ENCODE measurements around the gene FBXO24.
"Not testable (repeated sequence)": the region's sequence is repeated elsewhere in the genome, so short reads cannot be mapped to it uniquely, and the experiment has no call there.

FBXO24 gene, protein sequence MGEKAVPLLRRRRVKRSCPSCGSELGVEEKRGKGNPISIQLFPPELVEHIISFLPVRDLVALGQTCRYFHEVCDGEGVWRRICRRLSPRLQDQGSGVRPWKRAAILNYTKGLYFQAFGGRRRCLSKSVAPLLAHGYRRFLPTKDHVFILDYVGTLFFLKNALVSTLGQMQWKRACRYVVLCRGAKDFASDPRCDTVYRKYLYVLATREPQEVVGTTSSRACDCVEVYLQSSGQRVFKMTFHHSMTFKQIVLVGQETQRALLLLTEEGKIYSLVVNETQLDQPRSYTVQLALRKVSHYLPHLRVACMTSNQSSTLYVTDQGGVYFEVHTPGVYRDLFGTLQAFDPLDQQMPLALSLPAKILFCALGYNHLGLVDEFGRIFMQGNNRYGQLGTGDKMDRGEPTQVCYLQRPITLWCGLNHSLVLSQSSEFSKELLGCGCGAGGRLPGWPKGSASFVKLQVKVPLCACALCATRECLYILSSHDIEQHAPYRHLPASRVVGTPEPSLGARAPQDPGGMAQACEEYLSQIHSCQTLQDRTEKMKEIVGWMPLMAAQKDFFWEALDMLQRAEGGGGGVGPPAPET

GRCh38 chr7:100586266-100587025 is at the start of gene FBXO24:
TSS of gene FBXO24 (plus strand) at chr7:100586328. CDS start at chr7:100586626, 298 bp downstream.
- in situ Hi-C loops (cut with MboI; ENCODE audit: low sequenced_read_pairs) = no loop called here

- in situ Hi-C loops (cut with MboI; ENCODE audit: low sequenced_read_pairs) = not testable (repeated sequence)
Measured at GRCh38 chr7:100536695-100537094, 49.4 kb upstream of the FBXO24 start.

DNA sequence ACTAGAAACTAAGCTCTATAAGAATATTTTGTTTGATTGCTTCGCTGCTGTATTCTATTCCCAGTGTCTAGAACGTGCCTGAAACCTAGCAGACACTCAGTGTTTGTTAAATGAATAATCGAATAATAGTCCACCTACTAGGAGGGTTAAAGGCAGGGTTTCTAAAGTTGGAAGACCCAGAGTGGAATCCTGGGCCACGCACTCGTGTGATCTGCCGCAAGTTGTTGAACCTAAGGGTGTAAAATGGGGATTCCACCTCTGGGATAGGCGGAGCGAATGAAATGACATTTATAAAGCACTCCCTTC is 47.8 kb upstream of the FBXO24 start:
- in situ Hi-C loops (cut with MboI; ENCODE audit: low sequenced_read_pairs) = no loop called here

- in situ Hi-C loops (cut with MboI; ENCODE audit: low sequenced_read_pairs) = no loop called here
Measured at GRCh38 chr7:100538654-100539435, 47.3 kb upstream of the FBXO24 start, which contains the start of gene AGFG2. TSS of gene AGFG2 (plus strand) at chr7:100539203. CDS start at chr7:100539347, 144 bp downstream.

DNA sequence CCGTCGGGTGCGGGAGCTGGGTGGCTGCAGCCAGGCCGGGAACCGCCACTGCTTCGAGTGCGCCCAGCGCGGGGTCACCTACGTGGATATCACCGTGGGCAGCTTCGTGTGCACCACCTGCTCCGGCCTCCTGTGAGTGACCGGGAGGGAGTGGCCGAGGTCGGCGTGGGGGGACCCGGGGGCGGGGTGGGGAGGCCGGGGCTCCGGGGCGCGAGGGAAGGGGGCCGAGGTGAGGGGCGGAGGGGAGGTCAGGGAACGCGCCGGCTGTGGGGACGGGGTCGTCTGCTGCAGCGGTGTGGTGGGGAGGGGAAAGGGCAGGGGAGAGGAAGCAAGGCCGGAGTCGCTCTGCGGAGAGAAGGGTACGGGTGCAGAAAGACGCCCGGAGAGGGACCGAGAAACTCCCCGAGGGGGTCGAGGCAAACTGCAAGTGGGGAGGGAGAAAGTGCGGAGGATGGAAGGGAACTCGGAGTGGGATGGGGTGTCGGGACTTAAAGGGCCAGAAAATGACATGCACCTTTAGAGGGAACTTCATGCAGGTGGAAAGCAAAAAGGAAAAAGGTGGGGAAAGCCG is 46.6 kb upstream of the FBXO24 start:
- in situ Hi-C loops (cut with MboI; ENCODE audit: low sequenced_read_pairs) = no loop called here

DNA sequence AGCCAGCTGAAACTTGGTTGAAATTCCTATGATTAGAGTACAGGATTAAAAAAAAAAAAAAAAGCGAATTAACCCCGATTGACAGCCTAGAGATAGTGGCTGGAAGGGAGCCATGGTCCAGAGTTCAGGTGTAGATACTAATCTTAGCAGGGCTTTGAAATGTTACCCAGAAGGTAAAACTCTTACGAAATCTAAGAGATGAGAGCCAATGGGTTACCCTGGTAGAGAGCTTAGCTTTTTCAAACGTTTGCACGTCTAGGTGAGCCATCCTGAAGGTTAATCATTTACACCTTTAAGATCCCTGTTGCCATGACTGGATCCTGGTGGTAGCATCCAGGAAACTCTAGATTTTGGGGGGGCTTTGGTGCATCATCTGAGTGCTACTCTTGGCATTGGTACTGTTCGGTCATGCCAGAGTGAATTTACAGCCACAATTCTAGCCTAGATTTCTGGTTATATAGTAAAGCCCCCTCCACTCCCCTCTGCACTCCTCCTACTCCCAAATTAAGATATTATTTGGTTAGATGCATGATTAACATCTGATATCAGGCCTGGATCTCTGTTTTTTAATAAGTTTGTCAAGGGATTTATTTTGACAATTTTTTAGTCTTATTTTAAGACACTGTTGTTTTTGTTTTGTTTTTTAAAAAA is 45.9 kb upstream of the FBXO24 start:
- in situ Hi-C loops (cut with MboI; ENCODE audit: low sequenced_read_pairs) = no loop called here

DNA sequence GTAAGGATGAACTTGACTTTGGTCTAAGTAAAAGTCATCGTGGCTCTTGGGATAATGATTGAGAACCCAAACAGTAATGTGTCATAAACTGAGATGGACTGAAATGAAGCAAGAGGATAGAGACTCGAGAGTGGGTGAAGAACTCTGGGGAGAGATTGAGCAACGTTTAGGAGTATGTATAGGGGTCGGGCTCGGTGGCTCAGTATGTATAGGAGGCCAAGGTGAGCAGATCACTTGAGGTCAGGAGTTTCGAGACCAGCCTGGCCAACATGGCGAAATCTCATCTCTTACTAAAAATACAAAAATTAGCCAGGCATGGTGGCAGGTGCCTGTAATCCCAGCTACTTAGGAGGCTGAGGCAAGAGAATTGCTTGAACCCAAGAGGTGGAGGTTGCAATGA is 44.8 kb upstream of the FBXO24 start:
- in situ Hi-C loops (cut with MboI; ENCODE audit: low sequenced_read_pairs) = not testable (repeated sequence)

DNA sequence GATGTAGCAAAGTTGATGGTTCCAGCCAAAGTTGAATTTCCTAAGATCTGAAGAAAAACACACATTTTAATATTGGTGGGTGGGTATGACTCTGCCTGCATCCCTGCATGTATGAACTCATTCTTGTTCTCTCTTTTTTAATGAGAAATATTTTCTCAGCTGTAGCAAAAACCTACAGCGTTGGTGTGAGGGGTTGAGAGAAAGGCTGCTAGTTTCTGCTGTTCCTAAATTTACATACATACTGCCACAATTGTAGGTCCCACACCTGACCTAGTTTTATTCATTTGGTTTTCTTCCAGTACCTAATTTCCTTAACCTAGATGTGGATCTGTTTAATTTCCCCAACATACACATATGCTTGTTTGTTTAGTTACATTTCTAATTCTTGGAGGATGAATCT is 42.5 kb upstream of the FBXO24 start:
- in situ Hi-C loops (cut with MboI; ENCODE audit: low sequenced_read_pairs) = no loop called here

- in situ Hi-C loops (cut with MboI; ENCODE audit: low sequenced_read_pairs) = no loop called here
Measured at GRCh38 chr7:100544386-100544785, 41.7 kb upstream of the FBXO24 start.

DNA sequence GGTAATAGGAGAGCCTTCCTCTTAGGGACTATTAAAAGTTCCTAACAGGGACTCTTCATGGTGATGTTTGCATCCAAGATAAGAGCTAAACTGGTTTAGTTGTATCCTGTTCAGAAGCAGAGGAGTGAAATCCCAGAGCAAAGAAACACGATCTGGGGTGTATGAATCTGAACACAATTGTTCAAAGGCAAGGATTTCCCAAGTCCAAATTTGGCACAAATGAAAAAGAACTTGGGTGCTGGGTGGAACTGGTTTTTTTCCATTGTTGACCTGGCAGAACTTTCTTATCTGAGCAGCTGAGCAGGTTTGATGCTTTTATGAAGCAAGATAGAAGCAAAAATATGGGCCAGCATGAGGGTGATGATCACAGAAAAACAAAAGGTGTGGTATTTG is 41.2 kb upstream of the FBXO24 start:
- in situ Hi-C loops (cut with MboI; ENCODE audit: low sequenced_read_pairs) = no loop called here

DNA sequence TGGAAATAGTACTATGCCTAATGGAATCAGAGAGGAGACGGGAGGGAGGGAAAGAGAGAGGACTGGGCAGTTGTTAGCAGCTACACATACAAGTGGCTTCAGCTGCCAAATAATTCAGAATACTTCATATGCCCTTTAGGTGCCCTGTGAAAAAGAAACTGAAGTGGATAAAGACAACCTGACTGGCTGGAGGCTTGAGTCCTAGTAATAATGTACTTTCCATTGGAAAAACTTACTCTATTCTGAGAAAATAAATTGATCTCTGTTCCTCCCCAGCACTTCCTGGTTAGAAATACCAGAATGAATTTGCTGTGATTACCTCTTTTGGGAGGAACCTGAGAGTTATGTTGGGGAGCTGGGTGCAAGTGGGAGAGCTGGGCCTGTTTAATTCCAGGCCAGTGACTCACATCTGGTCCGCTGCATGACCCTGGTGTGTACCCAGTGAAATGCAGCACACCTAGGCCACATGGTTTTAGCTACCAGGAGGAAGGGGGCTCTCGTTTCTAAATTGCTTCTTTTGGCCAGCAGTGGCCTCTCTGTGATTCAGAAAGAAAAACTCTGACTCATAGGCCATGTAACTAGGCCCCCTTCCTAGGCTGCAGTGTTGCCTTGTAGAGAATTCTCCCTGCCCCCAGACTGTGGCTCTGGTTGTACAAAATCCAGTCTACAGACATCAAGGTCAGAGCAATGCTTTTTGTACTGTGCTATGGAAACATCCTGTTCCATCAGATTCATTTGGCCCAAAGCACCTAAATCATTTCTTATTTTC is 40.6 kb upstream of the FBXO24 start:
- in situ Hi-C loops (cut with MboI; ENCODE audit: low sequenced_read_pairs) = no loop called here

- in situ Hi-C loops (cut with MboI; ENCODE audit: low sequenced_read_pairs) = no loop called here
Measured at GRCh38 chr7:100546129-100546925, 39.8 kb upstream of the FBXO24 start.

DNA sequence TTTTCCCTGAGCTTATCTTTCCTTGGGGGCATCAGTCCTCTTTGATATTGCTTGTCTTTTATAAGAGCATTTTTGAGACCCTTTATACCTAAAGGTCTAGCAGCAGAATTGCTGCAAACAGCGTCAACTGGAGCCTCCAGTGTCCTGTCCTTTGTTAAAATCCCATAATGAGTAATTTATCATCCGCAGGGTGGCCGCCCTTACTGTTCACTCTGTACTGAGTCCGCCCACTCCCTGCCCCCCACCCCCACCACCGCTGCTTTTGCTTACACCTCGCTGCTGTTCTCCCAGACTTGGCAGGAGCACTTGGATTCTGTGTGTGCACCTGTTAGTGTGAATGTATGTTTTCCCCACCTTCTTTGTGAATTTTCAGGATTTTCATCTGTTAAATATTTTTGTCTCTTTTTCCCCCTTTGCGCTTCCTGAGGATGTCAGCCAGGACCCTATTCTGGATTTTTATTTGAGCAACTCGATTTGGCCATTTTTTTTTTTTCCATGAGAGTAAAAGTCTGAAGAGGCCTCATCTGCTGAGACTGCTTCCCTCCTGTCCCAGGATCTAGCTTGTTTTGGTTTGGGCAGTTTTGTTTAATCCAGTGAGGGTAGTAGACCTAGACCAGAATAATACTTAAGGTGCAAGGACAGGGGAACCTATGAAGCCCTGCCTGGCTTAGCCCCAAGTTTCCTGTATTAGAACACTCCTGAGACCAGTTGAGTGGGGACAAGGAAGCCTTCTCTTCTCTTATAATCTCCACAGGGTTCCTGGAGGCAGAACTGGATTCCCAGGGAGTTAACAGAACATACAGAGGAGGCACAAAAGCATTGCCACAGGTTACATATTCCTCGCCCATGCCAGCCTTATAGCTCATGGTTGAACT is 39.0 kb upstream of the FBXO24 start:
- in situ Hi-C loops (cut with MboI; ENCODE audit: low sequenced_read_pairs) = no loop called here

DNA sequence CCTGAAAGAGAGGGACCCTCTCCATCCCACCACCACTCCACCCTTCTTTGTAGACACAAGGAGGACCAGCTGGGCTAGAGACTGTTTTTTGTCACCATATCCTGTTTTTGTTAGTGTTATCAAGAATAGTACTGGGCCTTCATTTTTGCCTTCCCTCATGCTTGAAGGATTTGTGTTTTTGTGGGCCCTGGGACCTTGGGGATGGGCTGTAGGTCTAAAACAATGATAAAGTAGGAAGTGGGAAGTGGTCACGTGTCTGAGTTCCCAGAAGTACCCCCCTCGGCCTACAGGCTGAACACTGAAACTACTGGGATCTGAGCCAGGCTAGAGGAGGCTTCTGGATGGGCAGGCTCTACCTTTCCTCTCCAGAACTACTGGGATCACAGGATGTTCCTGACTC is 38.3 kb upstream of the FBXO24 start:
- in situ Hi-C loops (cut with MboI; ENCODE audit: low sequenced_read_pairs) = no loop called here

- in situ Hi-C loops (cut with MboI; ENCODE audit: low sequenced_read_pairs) = not testable (repeated sequence)
Measured at GRCh38 chr7:100548446-100548845, 37.7 kb upstream of the FBXO24 start.

DNA sequence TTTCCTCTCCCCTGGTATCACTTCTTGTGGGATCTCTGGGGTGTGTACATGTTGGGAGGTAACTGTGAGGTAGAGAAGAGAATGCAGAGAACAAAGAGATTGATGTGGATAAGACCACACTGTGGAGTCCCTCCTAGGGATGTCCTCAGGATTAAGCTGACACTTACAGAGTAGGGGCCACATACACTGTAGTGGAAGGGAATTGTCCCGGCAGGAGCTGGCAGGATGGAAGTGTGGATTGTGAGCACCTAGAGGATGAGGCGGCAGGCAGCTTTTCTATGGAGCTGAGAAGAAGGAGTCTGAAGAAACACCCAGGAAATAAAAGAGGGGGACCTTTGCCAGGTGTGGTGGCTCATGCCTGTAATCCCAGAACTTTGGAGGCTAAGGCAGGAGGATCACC is 33.6 kb upstream of the FBXO24 start:
- in situ Hi-C loops (cut with MboI; ENCODE audit: low sequenced_read_pairs) = no loop called here

DNA sequence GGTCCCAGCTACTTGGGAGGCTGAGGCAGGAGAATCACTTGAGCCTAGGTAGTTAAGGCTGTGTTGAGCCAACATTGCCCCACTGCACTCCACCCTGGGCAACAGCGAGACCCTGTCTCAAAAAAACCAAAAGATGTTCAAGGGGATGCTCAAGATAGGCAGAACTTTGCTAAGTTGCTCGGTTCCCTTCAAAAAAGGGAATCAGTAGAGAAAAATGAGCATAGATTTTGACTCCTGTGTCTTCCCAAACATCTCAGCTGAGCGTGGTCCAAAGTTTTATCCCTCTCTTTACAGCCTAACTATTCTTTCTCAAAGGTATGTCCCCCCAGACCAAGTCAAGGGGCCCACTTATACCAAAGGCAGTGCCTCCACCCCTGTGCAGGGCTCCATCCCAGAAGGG is 33.1 kb upstream of the FBXO24 start:
- in situ Hi-C loops (cut with MboI; ENCODE audit: low sequenced_read_pairs) = no loop called here

- in situ Hi-C loops (cut with MboI; ENCODE audit: low sequenced_read_pairs) = no loop called here
Measured at GRCh38 chr7:100555701-100556100, 30.4 kb upstream of the FBXO24 start.

Measured in hTERT RPE-1 (cell line).